H1 (cell line): ENCODE measurements around the gene CHD1. TPM values are rescaled to one million over a fixed set of nuclear protein-coding genes. Genes with fewer than 3 reads are reported as not detected.

ENCODE experiments used
- CTCF ChIA-PET: fragments of 300-600 bp; sonication (Branson Sonifier 250); formaldehyde crosslinking; loops from one replicate; lab custom pipeline; 2021; ENCODE audit not compliant: partially characterized antibody; lab: Charles Lee
- POLR2A ChIA-PET: fragments of 300-600 bp; sonication (Branson Sonifier 250); formaldehyde crosslinking; loops from one replicate; lab custom pipeline; 2021; ENCODE audit warnings: inconsistent platforms; ENCODE audit not compliant: partially characterized antibody; lab: Charles Lee
- DNase-seq, 2 experiments: peaks; one replicate each; pipeline versions ENCODE4 v3.0.0 to v3.0.0-alpha.2; 2010 to 2022; ENCODE audit warnings: low spot score in 2 of 2, low read depth in 1 of 2, mixed read lengths in 1 of 2
- FAIRE-seq: peaks from 2 replicates; lab custom pipeline; 2011; peaks lifted over from hg19 to GRCh38; lab: Jason Lieb, UNC
- H2AFZ ChIP-seq: 2 replicates; pipeline ENCODE4 v1.8.1; 2012; ENCODE audit warnings: low read length, inconsistent platforms
- H2AK5ac ChIP-seq: 2 replicates; pipeline ENCODE4 v1.6.1; 2013; ENCODE audit warnings: low read depth, low read length
- H2BK120ac ChIP-seq: replicated peaks from 2 replicates; pipeline ENCODE3; 2013; ENCODE audit warnings: low read depth, low read length, inconsistent platforms
- H2BK12ac ChIP-seq: 2 replicates; pipeline ENCODE4 v1.6.1; 2013; ENCODE audit warnings: low read depth, low read length
- H2BK15ac ChIP-seq: 2 replicates; pipeline ENCODE4 v1.6.1; 2013; ENCODE audit warnings: low read length
- H2BK20ac ChIP-seq: 2 replicates; pipeline ENCODE4 v1.6.1; 2013; ENCODE audit warnings: low read length
- H2BK5ac ChIP-seq: 2 replicates; pipeline ENCODE4 v1.6.1; 2013; ENCODE audit warnings: low read depth, low read length
- H3K14ac ChIP-seq: 2 replicates; pipeline ENCODE4 v1.6.1; 2013; ENCODE audit warnings: inconsistent platforms; ENCODE audit not compliant: insufficient read length
- H3K18ac ChIP-seq: 2 replicates; pipeline ENCODE4 v1.6.1; 2013; ENCODE audit warnings: low read length; ENCODE audit errors: extremely low read depth
- H3K23ac ChIP-seq: 2 replicates; pipeline ENCODE4 v1.6.1; 2013; ENCODE audit warnings: inconsistent platforms; ENCODE audit not compliant: insufficient read length
- H3K23me2 ChIP-seq: 2 replicates; pipeline ENCODE4 v1.6.1; 2013; ENCODE audit warnings: low read depth, low read length
- H3K27ac ChIP-seq: 2 replicates; pipeline ENCODE4 v1.6.1; 2011; ENCODE audit warnings: low read depth, low read length, inconsistent platforms
- H3K27me3 ChIP-seq, 4 experiments: replicated peaks in 1 of 4; 1 replicate in 1 of 4; 2 replicates in 3 of 4; pipeline versions ENCODE4 v1.6.1 to v1.8.1; 2011 to 2013; ENCODE audit warnings: low read length in 3 of 4, mild to moderate bottlenecking in 3 of 4, inconsistent platforms in 2 of 4, mixed read lengths in 2 of 4, moderate library complexity in 1 of 4; ENCODE audit not compliant: control insufficient read depth in 3 of 4, insufficient read depth in 3 of 4; ENCODE audit errors: extremely low read depth in 1 of 4
- H3K36me3 ChIP-seq, 4 experiments: 2 replicates each; pipeline versions ENCODE4 v1.6.1 to v1.8.1; 2011 to 2013; ENCODE audit warnings: mild to moderate bottlenecking in 4 of 4, low read length in 3 of 4, moderate library complexity in 2 of 4, control low read depth in 1 of 4, inconsistent platforms in 1 of 4; ENCODE audit not compliant: insufficient read depth in 4 of 4, control insufficient read depth in 2 of 4
- H3K4ac ChIP-seq: replicated peaks from 2 replicates; pipeline ENCODE3; 2013; ENCODE audit warnings: low read length, low read depth, mixed read lengths, inconsistent platforms; ENCODE audit not compliant: insufficient read length
- H3K4me1 ChIP-seq, 4 experiments: replicated peaks in 1 of 4; 1 replicate in 1 of 4; 2 replicates in 3 of 4; pipeline versions ENCODE4 v1.6.1 to v1.8.1; 2011 to 2013; ENCODE audit warnings: low read length in 3 of 4, inconsistent platforms in 2 of 4, mixed read lengths in 1 of 4; ENCODE audit not compliant: insufficient read depth in 4 of 4, control insufficient read depth in 3 of 4
- H3K4me2 ChIP-seq, 2 experiments: 2 replicates each; pipeline versions ENCODE4 v1.6.1 to v1.8.1; 2011 to 2013; ENCODE audit warnings: low read depth in 2 of 2, low read length in 2 of 2, control low read depth in 1 of 2, inconsistent platforms in 1 of 2, mild to moderate bottlenecking in 1 of 2; ENCODE audit not compliant: insufficient read depth in 1 of 2
- H3K4me3 ChIP-seq, 4 experiments: fragments of 200-600, 300-600 bp in 1 of 4; sonication (generic), shearing (Covaris generic), sonication (Bioruptor Twin) in 1 of 4; 2 replicates each; pipeline versions ENCODE4 v1.5.1 to v1.8.1; 2011 to 2016; ENCODE audit warnings: low read length in 4 of 4, low read depth in 3 of 4, control low read depth in 2 of 4, inconsistent platforms in 2 of 4, mild to moderate bottlenecking in 2 of 4, mixed read lengths in 1 of 4, moderate library complexity in 1 of 4; ENCODE audit not compliant: insufficient read depth in 2 of 4; ENCODE audit errors: extremely low read depth in 1 of 4
- H3K56ac ChIP-seq: replicated peaks from 2 replicates; pipeline ENCODE3; 2013; ENCODE audit warnings: low read depth, mild to moderate bottlenecking, mixed read lengths, low read length, inconsistent platforms; ENCODE audit not compliant: insufficient read length
- H3K79me1 ChIP-seq: 2 replicates; pipeline ENCODE4 v1.6.1; 2013; ENCODE audit warnings: low read depth, low read length, control low read depth
- H3K79me2 ChIP-seq, 2 experiments: 2 replicates each; pipeline versions ENCODE4 v1.6.1 to v1.8.1; 2012 to 2013; ENCODE audit warnings: low read length in 2 of 2, mild to moderate bottlenecking in 2 of 2, inconsistent platforms in 1 of 2; ENCODE audit not compliant: insufficient read depth in 2 of 2, control insufficient read depth in 1 of 2
- H3K9ac ChIP-seq, 4 experiments: replicated peaks in 1 of 4; 1 replicate in 1 of 4; 2 replicates in 3 of 4; pipeline versions ENCODE4 v1.6.1 to v1.8.1; 2011 to 2013; ENCODE audit warnings: low read depth in 3 of 4, low read length in 3 of 4, control low read depth in 2 of 4, mild to moderate bottlenecking in 2 of 4, moderate library complexity in 2 of 4, inconsistent platforms in 1 of 4; ENCODE audit errors: extremely low read depth in 1 of 4
- H3K9me3 ChIP-seq, 2 experiments: 2 replicates each; pipeline versions ENCODE4 v1.6.1 to v1.8.1; 2012 to 2013; ENCODE audit warnings: mild to moderate bottlenecking in 2 of 2, moderate library complexity in 2 of 2, control low read depth in 1 of 2, inconsistent platforms in 1 of 2, low read depth in 1 of 2, low read length in 1 of 2, mixed read lengths in 1 of 2; ENCODE audit not compliant: insufficient read depth in 2 of 2
- H4K20me1 ChIP-seq, 2 experiments: replicated peaks in 1 of 2; 2 replicates each; pipeline versions ENCODE3 to v1.8.1; 2011 to 2013; ENCODE audit warnings: inconsistent platforms in 2 of 2, low read length in 2 of 2, mild to moderate bottlenecking in 1 of 2; ENCODE audit not compliant: insufficient read depth in 2 of 2, control insufficient read depth in 1 of 2
- H4K5ac ChIP-seq: 2 replicates; pipeline ENCODE4 v1.6.1; 2013; ENCODE audit warnings: low read length, low read depth, mixed read lengths, inconsistent platforms; ENCODE audit not compliant: insufficient read length
- H4K8ac ChIP-seq: 2 replicates; pipeline ENCODE4 v1.8.0; 2013; ENCODE audit warnings: mild to moderate bottlenecking, moderate library complexity, low read length, inconsistent platforms; ENCODE audit not compliant: insufficient read depth; ENCODE audit errors: extremely low read depth
- H4K91ac ChIP-seq: replicated peaks from 2 replicates; pipeline ENCODE3; 2013; ENCODE audit warnings: low read length, mixed read lengths, inconsistent platforms; ENCODE audit not compliant: insufficient read length
- CREB1 ChIP-seq: IDR thresholded peaks from 2 replicates; pipeline ENCODE4 v1.6.1; 2012; ENCODE audit warnings: inconsistent platforms
- JUN ChIP-seq: IDR thresholded peaks from 2 replicates; pipeline ENCODE4 v1.6.1; 2011; ENCODE audit warnings: low read depth, mild to moderate bottlenecking, improper control_type of control experiment, low read length
- SIRT6 ChIP-seq: IDR thresholded peaks from one replicate; pipeline ENCODE4 v1.7.1; 2012; ENCODE audit warnings: low read length, inconsistent platforms
- TEAD4 ChIP-seq: IDR thresholded peaks from 2 replicates; pipeline ENCODE4 v1.6.1; 2012; ENCODE audit warnings: low read depth, low read length, inconsistent platforms, mixed read lengths
- WGBS, 2 experiments: shearing (Covaris generic) in 1 of 2; methylation state at CpG; one replicate each; pipeline versions ENCODE4 v1.1.6 to v1.1.7; 2013 to 2015; ENCODE audit warnings: low lambda C conversion rate in 2 of 2, mixed read lengths in 2 of 2, inconsistent platforms in 1 of 2, low coverage in 1 of 2, missing lambda C conversion rate in 1 of 2; ENCODE audit not compliant: insufficient replicate concordance in 2 of 2, insufficient coverage in 1 of 2, insufficient read length in 1 of 2; ENCODE audit errors: extremely low coverage in 1 of 2, missing lambda C conversion rate in 1 of 2; 5-methylcytosine and 5-hydroxymethylcytosine counted together
- polyA plus RNA-seq, 7 experiments: library from polyadenylated mRNA; depleted of rRNA in 3 of 7; stranded (reverse) in 5 of 7; unstranded in 2 of 7; fragments of >200 nt in 5 of 7; fragments of 200-250 nt in 2 of 7; gene quantifications; 1 replicate in 5 of 7; 2 replicates in 1 of 7; 4 replicates in 1 of 7; pipeline versions ENCODE4 v1.2.1 to v1.2.3, GENCODE V29; 2011 to 2013; ENCODE audit warnings: missing spikeins in 2 of 7, mixed read lengths in 2 of 7
- total RNA-seq: library from RNA; stranded (reverse); fragmentation: NEBNext Ultra II Directional; extraction: Animal tissue kit (Norgen Biotek cat#: 25700); gene quantifications from 2 replicates; pipeline ENCODE4 v1.2.1, GENCODE V29; 2021

Gene CHD1
- total and polyA plus RNA-seq, 2 of the 8 experiments (the other 6 are each of a cell fraction or from before 2014, with no cell fraction given): 15.6 to 53.0 TPM

GRCh38 chr5:98930972-98931762 lies 2.4 kb upstream of the CHD1 start:
- no peak overlapping the region for H3K4ac ChIP-seq
- no peak overlapping the region for H2BK12ac ChIP-seq
- 85% methylated on average over 5 of the region's 5 CpGs; no CpG with 5 or more reads in 1 of the 2 experiments for WGBS, 2 experiments
- no peak overlapping the region for H3K23ac ChIP-seq
- H3K36me3 ChIP-seq: peaks cover 0 to under 1% (median 0%) of the 10 kb centered on the region in 4 experiments; a peak in 2 of 8 replicates
- H2BK20ac ChIP-seq: no peak overlapping the region
- no peak overlapping the region for H3K56ac ChIP-seq
- no peak overlapping the region for H3K4me2 ChIP-seq
- no peak overlapping the region for H2AK5ac ChIP-seq
- no peak overlapping the region for H2BK15ac ChIP-seq
- H3K23me2 ChIP-seq: peaks cover 11% of the 10 kb centered on the region
- peaks cover 0 to 3% (median 0%) of the 10 kb centered on the region in 4 experiments; a peak in 1 of 7 replicates for H3K4me1 ChIP-seq
- no peak overlapping the region for H3K14ac ChIP-seq
- H3K79me2 ChIP-seq: peaks cover 4 to 30% of the 10 kb centered on the region in 2 experiments; a peak in 3 of 4 replicates
- H2AFZ ChIP-seq: no peak overlapping the region
- no peak overlapping the region for H2BK5ac ChIP-seq
- TF ChIP-seq TEAD4 (no peak), JUN (no peak), SIRT6 (no peak), CREB1 (no peak)
- TF ChIP-seq, all 59 proteins: peak for 0
- no peaks in the 10 kb centered on the region; the same call in 1 of the 2 replicates for H3K79me1 ChIP-seq
- no peaks in the 10 kb centered on the region for H4K20me1 ChIP-seq
- H4K91ac ChIP-seq: no peak overlapping the region
- no peaks in the 10 kb centered on the region for H3K9me3 ChIP-seq
- no peak overlapping the region for H3K4me3 ChIP-seq
- H4K8ac ChIP-seq: no peak overlapping the region
- ChIA-PET CTCF (interaction anchor here (1.7 kb wide), 1 partner anchor 10 kb away, joined by 5 read pairs; no protein-coding TSS in a partner anchor), POLR2A (interaction anchor here (1.6 kb wide), 1 partner anchor 79 kb away, joined by 4 read pairs; no protein-coding TSS in a partner anchor)
- FAIRE-seq: no peak
- no peak overlapping the region for H3K9ac ChIP-seq
- H3K18ac ChIP-seq: no peak overlapping the region
- no peaks in the 10 kb centered on the region for H3K27me3 ChIP-seq
- H4K5ac ChIP-seq: no peak overlapping the region
- no peak overlapping the region for H3K27ac ChIP-seq
- no peak overlapping the region for H2BK120ac ChIP-seq
- no peak for DNase-seq
